Brain microvascular endothelial cell (primary cell): ENCODE measurements around the gene ACVR1B.
A peak's percentile ranks its signal among the peaks of the same experiment; 100 is the strongest.

ENCODE experiments used
- DNase-seq: peaks from one replicate; pipeline ENCODE4 v3.0.0-alpha.2; 2020
- H3K27ac ChIP-seq: fragments of 250-450 bp; sonication (Bioruptor Pico); 2 replicates; pipeline ENCODE4 v1.5.1; 2020; ENCODE audit warnings: mild to moderate bottlenecking, moderate library complexity
- H3K27me3 ChIP-seq: fragments of 250-450 bp; sonication (Bioruptor Pico); replicated peaks from 2 replicates; pipeline ENCODE4 v1.5.1; 2020; ENCODE audit warnings: mild to moderate bottlenecking
- H3K36me3 ChIP-seq: fragments of 250-450 bp; sonication (Bioruptor Pico); replicated peaks from 2 replicates; pipeline ENCODE4 v1.5.1; 2020; ENCODE audit warnings: mild to moderate bottlenecking
- H3K4me3 ChIP-seq: 2 replicates; pipeline ENCODE4 v1.5.1; 2011; ENCODE audit warnings: low read depth, mild to moderate bottlenecking, control low read depth, low read length, moderate library complexity
- in situ Hi-C: cut with HindIII; loops from 2 replicates; pipeline ENCODE4 v1.10.0; 2017; ENCODE audit warnings: low sequenced_read_pairs, low pct_ligation_motif_present
- TF ChIP-seq, protein P1 (sequence below): IDR thresholded peaks from 2 replicates; pipeline ENCODE4 v1.5.1; 2011; ENCODE audit warnings: low read depth, mild to moderate bottlenecking, moderate library complexity, low read length, control low read depth, inconsistent platforms; ENCODE audit errors: missing control alignments

Gene ACVR1B

DNA sequence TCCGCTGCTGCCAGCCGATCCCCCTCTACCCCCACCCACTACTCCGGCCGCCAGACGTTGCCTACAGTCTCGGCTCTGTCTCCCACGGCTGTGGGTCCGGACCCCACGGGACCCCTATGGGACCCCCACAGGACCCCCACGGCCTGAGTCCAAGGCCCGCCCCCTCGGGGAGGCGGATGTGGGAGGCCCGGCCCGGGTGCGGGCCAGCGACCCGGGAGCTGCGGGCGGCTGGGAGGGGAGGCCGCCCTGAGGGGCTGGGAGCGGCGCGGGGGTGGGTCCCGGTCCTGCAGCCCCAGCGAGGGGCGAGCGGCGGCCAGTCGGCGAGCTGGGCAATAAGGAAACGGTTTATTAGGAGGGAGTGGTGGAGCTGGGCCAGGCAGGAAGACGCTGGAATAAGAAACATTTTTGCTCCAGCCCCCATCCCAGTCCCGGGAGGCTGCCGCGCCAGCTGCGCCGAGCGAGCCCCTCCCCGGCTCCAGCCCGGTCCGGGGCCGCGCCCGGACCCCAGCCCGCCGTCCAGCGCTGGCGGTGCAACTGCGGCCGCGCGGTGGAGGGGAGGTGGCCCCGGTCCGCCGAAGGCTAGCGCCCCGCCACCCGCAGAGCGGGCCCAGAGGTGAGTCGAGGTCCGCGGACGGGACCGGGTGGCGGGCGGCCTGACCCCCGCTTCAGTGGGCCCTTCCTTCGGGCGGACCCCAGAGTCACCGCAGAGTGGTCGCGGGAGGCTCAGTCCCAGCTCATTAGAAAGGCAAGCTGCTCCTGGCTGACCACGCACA lies 44.2 kb upstream of the ACVR1B start, which contains the start of gene ACVRL1:
Gene ACVRL1, plus strand, starts transcription at position 422 of the 773 bp plus-strand sequence. CDS start 4,971 bp downstream, outside the sequence.
- no peaks in the 10 kb centered on the region for H3K27me3 ChIP-seq
- no peak for DNase-seq
- TF ChIP-seq, protein P1, sequence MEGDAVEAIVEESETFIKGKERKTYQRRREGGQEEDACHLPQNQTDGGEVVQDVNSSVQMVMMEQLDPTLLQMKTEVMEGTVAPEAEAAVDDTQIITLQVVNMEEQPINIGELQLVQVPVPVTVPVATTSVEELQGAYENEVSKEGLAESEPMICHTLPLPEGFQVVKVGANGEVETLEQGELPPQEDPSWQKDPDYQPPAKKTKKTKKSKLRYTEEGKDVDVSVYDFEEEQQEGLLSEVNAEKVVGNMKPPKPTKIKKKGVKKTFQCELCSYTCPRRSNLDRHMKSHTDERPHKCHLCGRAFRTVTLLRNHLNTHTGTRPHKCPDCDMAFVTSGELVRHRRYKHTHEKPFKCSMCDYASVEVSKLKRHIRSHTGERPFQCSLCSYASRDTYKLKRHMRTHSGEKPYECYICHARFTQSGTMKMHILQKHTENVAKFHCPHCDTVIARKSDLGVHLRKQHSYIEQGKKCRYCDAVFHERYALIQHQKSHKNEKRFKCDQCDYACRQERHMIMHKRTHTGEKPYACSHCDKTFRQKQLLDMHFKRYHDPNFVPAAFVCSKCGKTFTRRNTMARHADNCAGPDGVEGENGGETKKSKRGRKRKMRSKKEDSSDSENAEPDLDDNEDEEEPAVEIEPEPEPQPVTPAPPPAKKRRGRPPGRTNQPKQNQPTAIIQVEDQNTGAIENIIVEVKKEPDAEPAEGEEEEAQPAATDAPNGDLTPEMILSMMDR, result no peak
- in situ Hi-C loops, result no loop called here
- no peaks in the 10 kb centered on the region for H3K36me3 ChIP-seq
- peak within 1 kb of the TSS; percentile 55 for H3K4me3 ChIP-seq
- H3K27ac ChIP-seq, result no peak within 1 kb of the TSS

DNA sequence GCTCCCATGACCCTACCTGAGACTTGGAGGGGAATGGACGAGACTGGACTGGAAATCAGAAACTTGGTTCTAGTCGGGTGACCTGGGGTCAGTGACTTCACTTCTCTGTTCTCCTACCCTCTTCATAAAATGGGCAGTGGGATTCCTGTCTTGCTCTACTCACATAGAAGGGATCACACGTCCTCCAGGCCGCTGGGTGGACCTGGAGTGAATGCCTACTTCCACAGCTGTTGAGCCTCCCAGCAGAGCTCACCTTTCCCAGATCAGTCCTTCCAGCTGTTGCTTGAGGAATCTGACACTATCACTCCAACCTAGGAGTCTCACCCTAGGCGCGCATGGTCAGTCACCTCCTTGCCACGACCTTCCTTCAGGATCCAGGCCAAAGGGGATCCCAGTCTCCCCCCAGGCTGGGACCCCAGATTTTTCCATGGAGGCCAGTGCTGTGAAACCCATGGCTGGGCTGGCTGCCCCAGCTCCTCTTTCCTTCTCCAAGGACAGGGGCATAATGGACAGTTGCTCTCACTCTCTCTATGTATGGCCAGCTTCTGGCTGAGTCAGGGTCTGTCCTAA lies 43.6 kb upstream of the ACVR1B start:
- no peak overlapping the region for H3K27ac ChIP-seq
- H3K4me3 ChIP-seq, result peak overlapping the region; percentile 55
- TF ChIP-seq, protein P1, result no peak
- in situ Hi-C loops, result no loop called here
- no peak for DNase-seq
- H3K36me3 ChIP-seq, result no peaks in the 10 kb centered on the region
- H3K27me3 ChIP-seq, result no peaks in the 10 kb centered on the region

DNA sequence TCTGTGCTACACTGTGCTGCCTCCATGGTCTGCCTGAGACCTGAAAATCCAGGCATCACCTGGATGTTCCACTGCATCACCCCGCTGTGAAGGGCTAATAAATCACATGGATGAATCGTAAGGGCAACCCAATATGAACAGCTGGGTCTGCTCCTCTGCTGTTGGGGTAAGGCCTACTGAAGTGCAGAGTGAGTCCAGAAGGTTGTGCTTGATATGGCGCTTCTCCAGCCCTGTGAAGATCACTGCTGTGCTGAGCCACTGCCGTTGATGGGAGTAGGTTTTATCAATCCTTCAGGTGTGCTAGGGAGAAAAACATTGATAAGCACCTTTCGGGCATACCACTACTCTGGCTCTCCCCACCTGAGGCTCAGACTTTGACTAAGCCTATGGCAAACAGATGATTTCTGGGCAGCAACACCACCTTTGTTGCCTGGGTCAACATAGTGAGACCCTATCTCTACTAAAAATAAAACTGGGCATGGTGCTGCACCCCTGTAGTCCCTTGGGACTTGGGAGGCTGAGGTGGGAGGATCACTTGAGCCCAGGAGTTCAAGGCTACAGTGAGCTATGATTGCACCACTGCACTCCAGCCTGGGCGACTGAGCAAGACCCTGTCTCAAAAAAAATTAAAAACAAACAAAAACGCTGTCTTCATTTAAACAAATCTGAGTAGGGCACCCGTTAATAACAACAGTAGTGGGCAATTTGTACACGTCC lies 42.5 kb upstream of the ACVR1B start:
- Histone ChIP-seq H3K4me3 (no peak overlapping the region), H3K27me3 (no peaks in the 10 kb centered on the region), H3K36me3 (no peaks in the 10 kb centered on the region), H3K27ac (no peak overlapping the region)
- TF ChIP-seq, protein P1, result no peak
- DNase-seq, result no peak
- in situ Hi-C loops, result no loop called here

DNA sequence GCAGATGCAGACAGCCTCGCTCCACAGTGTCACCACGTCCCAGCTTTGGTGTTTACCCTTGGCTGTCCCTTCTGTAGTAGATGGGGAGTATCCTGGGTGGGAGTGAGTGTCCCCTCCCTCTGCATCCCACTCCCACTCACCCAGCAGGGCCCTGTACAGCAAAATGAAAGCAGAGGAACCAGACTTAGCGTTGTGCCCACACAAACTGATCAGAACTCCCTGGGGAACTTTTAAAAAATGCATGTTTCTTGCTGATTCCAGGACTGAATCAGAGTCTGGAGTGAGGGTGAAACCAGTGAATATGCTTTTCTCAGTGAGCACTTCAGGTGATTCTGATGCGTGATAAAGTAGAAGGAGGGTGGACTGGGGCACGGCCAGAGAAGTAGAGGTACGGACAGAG lies 41.3 kb upstream of the ACVR1B start:
- H3K27me3 ChIP-seq, result no peaks in the 10 kb centered on the region
- no peak overlapping the region for H3K4me3 ChIP-seq
- no peak for DNase-seq
- no peaks in the 10 kb centered on the region for H3K36me3 ChIP-seq
- H3K27ac ChIP-seq, result no peak overlapping the region
- TF ChIP-seq, protein P1, result no peak
- in situ Hi-C loops, result no loop called here

DNA sequence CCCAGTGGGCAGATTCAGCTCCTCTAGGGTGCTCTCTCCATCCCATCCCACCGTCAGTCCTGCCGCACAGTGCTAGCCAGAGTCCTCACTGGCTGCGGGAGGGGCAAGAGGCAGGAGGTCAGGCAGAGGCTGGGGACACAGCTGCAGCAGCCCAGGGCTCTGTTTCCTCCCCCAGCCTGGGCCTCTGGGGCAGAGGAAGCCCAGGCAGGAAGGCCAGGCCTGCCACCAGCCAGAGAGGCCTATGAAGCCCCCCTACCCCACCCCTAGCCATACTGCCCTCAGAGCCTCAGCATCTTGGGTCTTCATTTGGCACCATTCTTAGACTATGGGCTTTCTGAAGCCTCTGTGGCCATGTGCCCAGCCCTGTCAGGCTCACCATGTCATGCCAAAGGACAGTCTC lies 40.8 kb upstream of the ACVR1B start:
- H3K36me3 ChIP-seq, result no peaks in the 10 kb centered on the region
- DNase-seq, result no peak
- TF ChIP-seq, protein P1, result no peak
- H3K4me3 ChIP-seq, result no peak overlapping the region
- no peaks in the 10 kb centered on the region for H3K27me3 ChIP-seq
- in situ Hi-C loops, result no loop called here
- H3K27ac ChIP-seq, result no peak overlapping the region
